ENCODE measurements around the gene PSTPIP1. TPM values are rescaled to one million over a fixed set of nuclear protein-coding genes. Genes with fewer than 3 reads are reported as not detected.

PSTPIP1 gene
- total and polyA plus RNA-seq, 2 of the 13 experiments (the other 11 are each of a cell fraction or from before 2014, with no cell fraction given), result 4.4 to 8.7 TPM

- no peak for TF ChIP-seq NPAS2 (CRISPR knock-in tag; IDR thresholded peaks at IDR 0.05; ENCODE audit: borderline replicate concordance)
These were observed 8.2 kb upstream of the PSTPIP1 start (continued) for GRCh38 chr15:76986743-76987142.

- no peak overlapping the region for H3K4me3 ChIP-seq (replicated peaks in 1 of 3; ENCODE audit: insufficient read depth in 1 of 3, low read depth in 2 of 3, low read length in 3 of 3)
- no peak overlapping the region for H2AFZ ChIP-seq (ENCODE audit: low read length)
- no peaks in the 10 kb centered on the region for H3K36me3 ChIP-seq (replicated peaks in 1 of 2; ENCODE audit: control insufficient read depth in 1 of 2, insufficient read depth in 2 of 2, low read length in 2 of 2)
- DNase-seq (ENCODE audit: low spot score) (no peak), FAIRE-seq (no peak), ATAC-seq (no peak)
- intact Hi-C loops (cut with micrococcal nuclease; ENCODE audit: unreplicated experiment), result no loop called here
- WGBS (ENCODE audit: low lambda C conversion rate), result 41% methylated on average over 5 of the region's 6 CpGs
- no TSS peak for BruUV-seq (replicated peaks)
- H3K4me1 ChIP-seq (ENCODE audit: insufficient read depth, low read length), result no peaks in the 10 kb centered on the region; the same call in 1 of the 2 replicates
- no peaks in the 10 kb centered on the region for H4K20me1 ChIP-seq (ENCODE audit: insufficient read depth, low read length)
- ChIA-PET CTCF (ENCODE audit: low intra/inter-chr PET ratio, low total read pairs) (no interaction called here), POLR2A (no interaction called here)
- peaks cover 5 to 32% of the 10 kb centered on the region in 2 experiments; a peak in 4 of 5 replicates for H3K27me3 ChIP-seq (ENCODE audit: control insufficient read depth in 1 of 2, insufficient read depth in 2 of 2, low read length in 2 of 2)
- H3K4me2 ChIP-seq (ENCODE audit: low read depth, low read length), result no peak overlapping the region
- no peak overlapping the region for H3K27ac ChIP-seq (ENCODE audit: extremely low read length, insufficient read depth, low read length)
- in situ Hi-C loops (cut with HindIII; ENCODE audit: extremely low pct_ligation_motif_present, low pct_unique_long_range_greater_than_20kb), result no loop called here
- H3K9ac ChIP-seq (ENCODE audit: insufficient read depth, low read depth, low read length), result no peak overlapping the region
- H3K9me3 ChIP-seq (ENCODE audit: low read length), result no peaks in the 10 kb centered on the region
- H3K79me2 ChIP-seq (ENCODE audit: insufficient read depth, low read length), result no peaks in the 10 kb centered on the region
- TF ChIP-seq ZSCAN5A (CRISPR knock-in tag; IDR thresholded peaks at IDR 0.05; ENCODE audit: borderline replicate concordance) (no peak), ZNF20 (CRISPR knock-in tag; IDR thresholded peaks at IDR 0.05) (no peak), RARG (CRISPR knock-in tag; IDR thresholded peaks at IDR 0.05; ENCODE audit: low read depth) (no peak), ATF3 (CRISPR knock-in tag; IDR thresholded peaks at IDR 0.05) (no peak), ZNF280D (CRISPR knock-in tag; IDR thresholded peaks at IDR 0.05) (no peak), HMG20A (CRISPR knock-in tag; IDR thresholded peaks at IDR 0.05; ENCODE audit: borderline replicate concordance) (no peak), TFDP1 (CRISPR knock-in tag; IDR thresholded peaks at IDR 0.05; ENCODE audit: borderline replicate concordance) (no peak), TAF15 (IDR thresholded peaks at IDR 0.05; ENCODE audit: low read depth, low read length, poor library complexity, severe bottlenecking) (no peak), ZNF609 (CRISPR knock-in tag; IDR thresholded peaks at IDR 0.05; ENCODE audit: borderline replicate concordance) (no peak), KDM3A (CRISPR knock-in tag; IDR thresholded peaks at IDR 0.05; ENCODE audit: low read depth) (no peak), IKZF1 (IDR thresholded peaks at IDR 0.05) (no peak)
These were observed 7.7 kb upstream of the PSTPIP1 start for GRCh38 chr15:76987276-76987675.

Measured in HepG2 (cell line).